ENCODE measurements around the gene KYAT1. TPM values are rescaled to one million over a fixed set of nuclear protein-coding genes. Genes with fewer than 3 reads are reported as not detected.

KYAT1 gene
- 4.4 TPM for polyA plus RNA-seq (2013, experiment 1 of 2; ENCODE audit: insufficient read length)
- polyA plus RNA-seq (2013, experiment 2 of 2; ENCODE audit: insufficient read length) = 2.5 TPM

- peak; percentile 97 for DNase-seq
Observed at GRCh38 chr9:128881884-128882676, at the start of gene KYAT1, which contains the start of gene LRRC8A. Gene KYAT1, minus strand, starts transcription at chr9:128881950. Its CDS starts 36,545 bp downstream, at chr9:128845405. Gene LRRC8A, plus strand, starts transcription at chr9:128882133. Its CDS starts 25,032 bp downstream, at chr9:128907165.

- no peak for DNase-seq
Observed at GRCh38 chr9:128929560-128929959, 47.8 kb upstream of the KYAT1 start.

GRCh38 chr9:128928624-128929023 lies 46.9 kb upstream of the KYAT1 start:
- no peak for DNase-seq

- DNase-seq = peak; percentile 50
Observed at GRCh38 chr9:128927731-128928411, 46.1 kb upstream of the KYAT1 start.

GRCh38 chr9:128923493-128923883 lies 41.7 kb upstream of the KYAT1 start:
- no peak for DNase-seq

- peak; percentile 67 for DNase-seq
Observed at GRCh38 chr9:128921881-128922763, 40.4 kb upstream of the KYAT1 start.

GRCh38 chr9:128920381-128921058 lies 38.8 kb upstream of the KYAT1 start, which contains the start of gene PHYHD1:
Gene PHYHD1, plus strand, starts transcription at chr9:128920982. Its CDS starts 1,342 bp downstream, at chr9:128922324.
- DNase-seq = peak; percentile 67

GRCh38 chr9:128919402-128920089 lies 37.8 kb upstream of the KYAT1 start:
- DNase-seq = no peak

GRCh38 chr9:128918921-128919320 lies 37.2 kb upstream of the KYAT1 start:
- DNase-seq = no peak

GRCh38 chr9:128917151-128917849 lies 35.5 kb upstream of the KYAT1 start:
- DNase-seq = peak; percentile 69

GRCh38 chr9:128916745-128917144 lies 35.0 kb upstream of the KYAT1 start:
- no peak for DNase-seq

- DNase-seq = no peak
Observed at GRCh38 chr9:128916204-128916603, 34.5 kb upstream of the KYAT1 start.

GRCh38 chr9:128913995-128914772 lies 32.4 kb upstream of the KYAT1 start:
- DNase-seq = no peak

- no peak for DNase-seq
Observed at GRCh38 chr9:128913048-128913900, 31.5 kb upstream of the KYAT1 start.

GRCh38 chr9:128912270-128912853 lies 30.6 kb upstream of the KYAT1 start:
- DNase-seq = peak; percentile 87

GRCh38 chr9:128911529-128912035 lies 29.8 kb upstream of the KYAT1 start:
- peak; percentile 94 for DNase-seq

- DNase-seq = no peak
Observed at GRCh38 chr9:128910906-128911305, 29.2 kb upstream of the KYAT1 start.

GRCh38 chr9:128909859-128910258 lies 28.1 kb upstream of the KYAT1 start:
- no peak for DNase-seq
